PFSK-1 (cell line): ENCODE results near the gene SMTNL2.

Experiments
- FOXP2 ChIP-seq: optimal IDR thresholded peaks from 2 replicates; pipeline ENCODE3; 2011; ENCODE audit warnings: borderline replicate concordance, control low read depth, inconsistent platforms; ENCODE audit not compliant: insufficient read depth; ENCODE audit errors: extremely low read length, extremely low read depth
- POLR2AphosphoS5 ChIP-seq: IDR thresholded peaks from 2 replicates; pipeline ENCODE4 v1.6.1; 2012; ENCODE audit warnings: low read depth, mild to moderate bottlenecking, control low read depth, low read length, moderate library complexity
- REST ChIP-seq, 2 experiments: IDR thresholded peaks; 2 replicates each; pipeline versions ENCODE4 v1.6.1 to v1.8.0; 2011 to 2012; ENCODE audit warnings: low read depth in 2 of 2, low read length in 2 of 2, control low read depth in 1 of 2, inconsistent platforms in 1 of 2, mild to moderate bottlenecking in 1 of 2, moderate library complexity in 1 of 2; ENCODE audit not compliant: insufficient read depth in 1 of 2
- SIN3A ChIP-seq: IDR thresholded peaks from 2 replicates; pipeline ENCODE4 v1.6.1; 2012; ENCODE audit warnings: mild to moderate bottlenecking, low read length, moderate library complexity, borderline replicate concordance; ENCODE audit not compliant: insufficient read depth
- TAF1 ChIP-seq: IDR thresholded peaks from 2 replicates; pipeline ENCODE4 v1.6.1; 2012; ENCODE audit warnings: low read length, control low read depth, borderline replicate concordance; ENCODE audit not compliant: insufficient read depth

Gene SMTNL2

DNA sequence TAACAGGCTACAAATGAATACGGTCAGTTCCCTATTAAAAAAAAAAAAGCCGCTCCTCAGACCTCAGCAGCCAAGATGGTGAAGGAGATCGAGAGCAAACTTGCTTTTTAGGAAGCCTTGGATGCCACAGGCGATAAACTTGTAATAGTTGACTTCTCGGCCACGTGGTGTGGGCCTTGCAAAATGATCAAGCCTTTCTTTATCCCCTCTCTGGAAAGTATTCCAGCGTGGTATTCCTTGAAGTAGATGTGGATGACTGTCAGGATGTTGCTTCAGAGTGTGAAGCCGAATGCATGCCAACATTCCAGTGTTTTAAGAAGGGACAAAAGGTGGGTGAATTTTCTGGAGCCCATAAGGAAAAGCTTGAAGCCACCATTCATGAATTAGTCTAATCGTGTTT, 12.2 kb upstream of the SMTNL2 start:
- TF ChIP-seq POLR2AphosphoS5 (no peak), SIN3A (no peak), REST (IDR thresholded peaks at IDR 0.05; ENCODE audit: insufficient read depth in 1 of 2, low read depth in 2 of 2, low read length in 2 of 2) (no peak), TAF1 (no peak), FOXP2 (no peak)

DNA sequence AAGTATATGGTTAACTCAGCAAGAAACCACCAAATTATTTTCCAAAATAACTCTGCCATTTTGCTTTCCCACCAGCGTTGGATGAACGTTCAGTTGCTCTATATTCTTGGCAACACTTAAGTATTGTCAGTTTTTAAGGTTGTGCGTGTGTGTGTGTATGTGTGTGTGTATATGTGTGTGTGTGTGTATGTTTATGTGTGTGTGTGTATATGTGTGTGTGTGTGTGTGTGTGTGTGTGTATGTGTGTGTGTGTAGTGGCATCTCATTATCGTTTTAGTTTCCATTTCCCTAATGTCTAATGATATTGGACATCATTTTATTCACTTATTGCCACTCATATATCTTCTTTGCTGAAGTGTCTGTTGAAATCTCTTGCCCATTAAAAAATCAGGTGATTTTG, 11.2 kb upstream of the SMTNL2 start:
- TF ChIP-seq REST (IDR thresholded peaks at IDR 0.05; ENCODE audit: insufficient read depth in 1 of 2, low read depth in 2 of 2, low read length in 2 of 2): no peak

DNA sequence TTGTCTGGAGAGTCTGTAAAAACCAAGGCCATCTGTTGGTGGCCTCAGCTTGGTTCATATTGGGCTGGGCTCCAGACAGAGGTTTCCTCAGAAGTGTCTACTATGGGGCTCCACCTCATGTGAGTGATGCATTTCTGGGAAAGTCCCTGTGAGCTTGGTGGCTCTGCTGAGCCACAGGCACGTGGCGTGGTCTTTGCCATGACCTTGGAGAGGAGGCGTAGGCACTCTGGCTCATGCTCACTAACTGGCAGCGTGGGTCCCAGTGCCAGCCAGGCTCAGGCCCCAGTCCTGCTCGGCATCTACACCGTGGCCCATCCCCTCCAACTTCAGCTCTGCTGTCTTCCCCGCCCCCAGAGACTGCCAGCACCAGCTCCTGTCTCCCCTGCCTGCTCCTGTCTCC, 10.7 kb upstream of the SMTNL2 start:
- TF ChIP-seq POLR2AphosphoS5: no peak
- TF ChIP-seq TAF1: no peak
- TF ChIP-seq SIN3A: no peak
- TF ChIP-seq REST (IDR thresholded peaks at IDR 0.05; ENCODE audit: insufficient read depth in 1 of 2, low read depth in 2 of 2, low read length in 2 of 2): no peak
- TF ChIP-seq FOXP2: no peak

DNA sequence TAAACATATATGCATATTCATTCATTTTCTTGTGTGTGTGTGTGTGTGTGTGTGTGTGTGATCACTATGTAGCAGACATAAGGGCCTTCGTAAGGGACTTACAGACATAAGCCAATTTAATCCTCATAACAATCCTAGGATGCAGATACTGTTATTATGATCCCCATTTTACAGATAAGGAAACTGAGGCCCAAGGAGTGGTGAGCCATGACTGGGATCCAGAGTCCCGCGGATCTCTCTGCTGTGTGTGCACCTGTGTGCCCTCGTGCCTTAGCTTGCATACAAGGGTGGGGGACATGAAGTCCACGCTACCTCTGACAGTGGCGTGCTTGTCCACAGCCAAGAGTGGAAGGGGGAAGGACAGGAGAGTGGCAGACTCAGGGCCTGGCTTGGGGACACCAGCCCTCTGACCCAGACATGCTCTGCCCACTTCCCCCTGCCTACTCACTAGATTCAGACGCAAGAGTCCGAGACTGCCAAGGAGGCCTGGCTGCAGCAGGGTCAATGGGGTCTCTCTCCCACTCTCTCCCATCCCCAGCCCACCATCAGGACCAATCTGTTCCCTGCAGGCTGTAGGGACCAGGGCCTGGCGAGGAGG, 9.8 kb upstream of the SMTNL2 start:
- TF ChIP-seq SIN3A: no peak
- TF ChIP-seq TAF1: no peak
- TF ChIP-seq FOXP2: no peak

DNA sequence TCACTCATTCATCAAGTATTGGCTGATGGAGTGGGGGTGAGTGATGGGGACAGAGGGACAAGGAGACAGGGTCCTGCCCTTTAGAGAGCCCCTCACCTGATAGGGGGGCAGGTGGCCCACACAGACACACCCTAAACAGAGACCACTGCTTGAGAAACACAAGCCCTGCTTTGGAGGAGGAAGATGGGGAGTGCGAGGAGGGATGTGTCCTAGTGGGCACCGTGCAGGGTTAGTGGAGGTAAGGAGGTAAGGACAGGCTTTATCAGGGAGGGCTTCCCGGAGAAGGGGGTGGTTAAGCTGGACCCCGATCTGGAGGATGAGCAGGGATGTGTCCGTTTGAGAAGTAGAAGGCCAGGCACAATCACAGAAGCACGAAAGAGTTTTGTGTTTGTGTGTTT, 8.2 kb upstream of the SMTNL2 start:
- TF ChIP-seq POLR2AphosphoS5 (no peak), REST (IDR thresholded peaks at IDR 0.05; ENCODE audit: insufficient read depth in 1 of 2, low read depth in 2 of 2, low read length in 2 of 2) (no peak), TAF1 (no peak), FOXP2 (no peak), SIN3A (no peak)
